IPS-15b (cell line): ENCODE data around the gene C20orf144.

ENCODE experiments used
- H3K27me3 ChIP-seq: one replicate; pipeline ENCODE4 v1.6.1; 2013; ENCODE audit warnings: low read length; ENCODE audit not compliant: control insufficient read depth, insufficient read depth
- H3K36me3 ChIP-seq: one replicate; pipeline ENCODE4 v1.6.1; 2013; ENCODE audit warnings: low read length; ENCODE audit not compliant: control insufficient read depth, insufficient read depth
- H3K4me1 ChIP-seq: one replicate; pipeline ENCODE4 v1.6.1; 2013; ENCODE audit warnings: mild to moderate bottlenecking, low read length; ENCODE audit not compliant: control insufficient read depth, insufficient read depth
- H3K4me3 ChIP-seq: one replicate; pipeline ENCODE4 v1.5.1; 2013; ENCODE audit warnings: low read depth, low read length
- H3K9ac ChIP-seq: one replicate; pipeline ENCODE4 v1.6.1; 2013; ENCODE audit warnings: low read depth, mild to moderate bottlenecking, low read length
- H3K9me3 ChIP-seq: one replicate; pipeline ENCODE4 v1.6.1; 2013; ENCODE audit warnings: mild to moderate bottlenecking, low read length; ENCODE audit not compliant: control insufficient read depth, insufficient read depth

C20orf144 gene

GRCh38 chr20:33685328-33686099 lies 23.4 kb downstream of the C20orf144 start:
- H3K36me3 ChIP-seq, result peaks cover 2% of the 10 kb centered on the region
- H3K4me1 ChIP-seq, result peaks cover 8% of the 10 kb centered on the region
- no peaks in the 10 kb centered on the region for H3K9me3 ChIP-seq
- peak overlapping the region; percentile 67 for H3K4me3 ChIP-seq
- H3K9ac ChIP-seq, result peak overlapping the region; percentile 70
- H3K27me3 ChIP-seq, result peaks cover 12% of the 10 kb centered on the region

GRCh38 chr20:33686100-33686983 lies 24.2 kb downstream of the C20orf144 start, which contains the start of gene E2F1:
E2F1 (minus strand) TSS chr20:33686385; CDS start chr20:33686264, 121 bp downstream.
- Histone ChIP-seq H3K4me3 (peak within 1 kb of the TSS; percentile 67), H3K36me3 (peaks cover 2% of the 10 kb centered on the region), H3K9me3 (no peaks in the 10 kb centered on the region), H3K27me3 (peaks cover 12% of the 10 kb centered on the region), H3K4me1 (peaks cover 8% of the 10 kb centered on the region), H3K9ac (peak within 1 kb of the TSS; percentile 70)

GRCh38 chr20:33686984-33687366 lies 24.8 kb downstream of the C20orf144 start:
- Histone ChIP-seq H3K4me3 (peak overlapping the region; percentile 59), H3K36me3 (peaks cover 2% of the 10 kb centered on the region), H3K27me3 (peaks cover 12% of the 10 kb centered on the region), H3K9me3 (no peaks in the 10 kb centered on the region), H3K4me1 (peaks cover 8% of the 10 kb centered on the region), H3K9ac (no peak overlapping the region)

GRCh38 chr20:33687370-33687915 lies 25.3 kb downstream of the C20orf144 start:
- Histone ChIP-seq H3K27me3 (peaks cover 12% of the 10 kb centered on the region), H3K4me1 (peaks cover 8% of the 10 kb centered on the region), H3K36me3 (peaks cover 2% of the 10 kb centered on the region), H3K9me3 (no peaks in the 10 kb centered on the region), H3K9ac (no peak overlapping the region), H3K4me3 (no peak overlapping the region)

- Histone ChIP-seq H3K36me3 (peaks cover 2% of the 10 kb centered on the region), H3K4me1 (peaks cover 8% of the 10 kb centered on the region), H3K9me3 (no peaks in the 10 kb centered on the region), H3K9ac (no peak overlapping the region), H3K27me3 (peaks cover 12% of the 10 kb centered on the region), H3K4me3 (no peak overlapping the region)
These were observed 26.1 kb downstream of the C20orf144 start for GRCh38 chr20:33687993-33688937.

- no peak overlapping the region for H3K4me3 ChIP-seq
- peaks cover 8% of the 10 kb centered on the region for H3K4me1 ChIP-seq
- no peaks in the 10 kb centered on the region for H3K36me3 ChIP-seq
- H3K9me3 ChIP-seq, result no peaks in the 10 kb centered on the region
- H3K9ac ChIP-seq, result no peak overlapping the region
- peaks cover 12% of the 10 kb centered on the region for H3K27me3 ChIP-seq
These were observed 26.9 kb downstream of the C20orf144 start for GRCh38 chr20:33688938-33689424.

GRCh38 chr20:33689493-33689892 lies 27.4 kb downstream of the C20orf144 start:
- H3K4me3 ChIP-seq, result no peak overlapping the region
- H3K4me1 ChIP-seq, result peaks cover 6% of the 10 kb centered on the region
- H3K9me3 ChIP-seq, result no peaks in the 10 kb centered on the region
- H3K27me3 ChIP-seq, result peaks cover 12% of the 10 kb centered on the region
- no peak overlapping the region for H3K9ac ChIP-seq
- no peaks in the 10 kb centered on the region for H3K36me3 ChIP-seq

- Histone ChIP-seq H3K4me3 (no peak overlapping the region), H3K4me1 (peaks cover 6% of the 10 kb centered on the region), H3K9ac (no peak overlapping the region), H3K9me3 (no peaks in the 10 kb centered on the region), H3K36me3 (no peaks in the 10 kb centered on the region), H3K27me3 (peaks cover 12% of the 10 kb centered on the region)
These were observed 27.8 kb downstream of the C20orf144 start for GRCh38 chr20:33689973-33690372.

GRCh38 chr20:33693289-33693688 lies 31.2 kb downstream of the C20orf144 start:
- no peaks in the 10 kb centered on the region for H3K9me3 ChIP-seq
- H3K4me1 ChIP-seq, result peaks cover 2% of the 10 kb centered on the region
- H3K9ac ChIP-seq, result no peak overlapping the region

GRCh38 chr20:33693741-33694638 lies 31.9 kb downstream of the C20orf144 start:
- Histone ChIP-seq H3K9ac (no peak overlapping the region), H3K27me3 (peaks cover 9% of the 10 kb centered on the region), H3K9me3 (no peaks in the 10 kb centered on the region), H3K36me3 (no peaks in the 10 kb centered on the region), H3K4me1 (peaks cover 2% of the 10 kb centered on the region), H3K4me3 (no peak overlapping the region)

More at GRCh38 chr20:33693289-33693688, 31.2 kb downstream of the C20orf144 start:
- H3K27me3 ChIP-seq, result peaks cover 11% of the 10 kb centered on the region
- H3K4me3 ChIP-seq, result no peak overlapping the region
- no peaks in the 10 kb centered on the region for H3K36me3 ChIP-seq
